Measurements from ENCODE around the gene CTNS. TPM values are rescaled to one million over a fixed set of nuclear protein-coding genes. Genes with fewer than 3 reads are reported as not detected.

The CTNS gene
- total and polyA plus RNA-seq, 2 of the 13 experiments (the other 11 are each of a cell fraction or from before 2014, with no cell fraction given) = 9.5 to 13.7 TPM

DNA sequence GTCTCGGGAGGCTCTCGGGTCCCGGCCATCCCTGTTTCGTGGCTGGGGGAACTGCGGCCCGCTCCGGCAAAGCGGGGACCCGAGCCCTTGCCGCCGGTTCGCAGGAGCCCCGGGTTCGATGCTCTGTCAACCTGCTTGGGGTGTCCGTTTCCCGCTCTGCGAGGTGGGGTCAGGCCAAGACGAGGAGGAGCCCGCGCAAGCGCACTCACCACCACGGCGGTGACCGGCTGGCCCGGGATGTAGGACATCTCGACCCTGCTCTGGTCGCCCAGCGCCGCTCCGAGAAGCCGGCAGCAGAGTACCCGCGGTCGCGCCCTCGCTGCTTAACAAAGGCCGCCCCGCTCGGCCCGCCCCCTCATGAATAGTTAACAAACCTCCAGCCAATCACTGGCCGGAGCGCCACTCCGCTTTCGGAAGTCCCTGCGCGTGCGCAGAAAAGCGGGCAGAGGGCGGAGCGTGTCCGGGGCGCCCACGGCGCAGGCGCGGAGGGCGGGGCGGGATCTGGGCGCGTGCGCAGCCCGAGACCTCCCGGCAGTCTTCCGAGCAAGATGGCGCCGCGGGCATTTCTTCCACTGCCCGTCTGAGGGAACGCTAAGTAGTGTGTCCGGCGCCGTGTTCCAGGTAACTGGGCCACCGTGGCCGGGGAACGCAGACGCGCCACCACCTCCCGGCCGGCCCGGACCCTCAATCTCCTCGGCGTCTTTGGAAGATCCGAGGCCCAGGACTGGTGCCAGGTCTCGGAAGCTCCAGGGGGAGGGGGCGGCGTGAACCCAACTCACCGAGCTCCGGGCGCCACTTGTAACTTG lies 31.9 kb downstream of the CTNS start, which contains the start of the genes EMC6 and TAX1BP3 (continued):
- TF ChIP-seq ZNF75D (CRISPR knock-in tag; IDR thresholded peaks at IDR 0.05; ENCODE audit: borderline replicate concordance) = no peak
- TF ChIP-seq, protein P1, sequence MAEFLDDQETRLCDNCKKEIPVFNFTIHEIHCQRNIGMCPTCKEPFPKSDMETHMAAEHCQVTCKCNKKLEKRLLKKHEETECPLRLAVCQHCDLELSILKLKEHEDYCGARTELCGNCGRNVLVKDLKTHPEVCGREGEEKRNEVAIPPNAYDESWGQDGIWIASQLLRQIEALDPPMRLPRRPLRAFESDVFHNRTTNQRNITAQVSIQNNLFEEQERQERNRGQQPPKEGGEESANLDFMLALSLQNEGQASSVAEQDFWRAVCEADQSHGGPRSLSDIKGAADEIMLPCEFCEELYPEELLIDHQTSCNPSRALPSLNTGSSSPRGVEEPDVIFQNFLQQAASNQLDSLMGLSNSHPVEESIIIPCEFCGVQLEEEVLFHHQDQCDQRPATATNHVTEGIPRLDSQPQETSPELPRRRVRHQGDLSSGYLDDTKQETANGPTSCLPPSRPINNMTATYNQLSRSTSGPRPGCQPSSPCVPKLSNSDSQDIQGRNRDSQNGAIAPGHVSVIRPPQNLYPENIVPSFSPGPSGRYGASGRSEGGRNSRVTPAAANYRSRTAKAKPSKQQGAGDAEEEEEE (CRISPR knock-in tag; IDR thresholded peaks at IDR 0.05; ENCODE audit: borderline replicate concordance) = peak; percentile 53; the same call in 1 of the 2 replicates
- TF ChIP-seq, protein P2, sequence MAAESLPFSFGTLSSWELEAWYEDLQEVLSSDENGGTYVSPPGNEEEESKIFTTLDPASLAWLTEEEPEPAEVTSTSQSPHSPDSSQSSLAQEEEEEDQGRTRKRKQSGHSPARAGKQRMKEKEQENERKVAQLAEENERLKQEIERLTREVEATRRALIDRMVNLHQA (CRISPR knock-in tag; IDR thresholded peaks at IDR 0.05) = no peak
- TF ChIP-seq, protein P3, sequence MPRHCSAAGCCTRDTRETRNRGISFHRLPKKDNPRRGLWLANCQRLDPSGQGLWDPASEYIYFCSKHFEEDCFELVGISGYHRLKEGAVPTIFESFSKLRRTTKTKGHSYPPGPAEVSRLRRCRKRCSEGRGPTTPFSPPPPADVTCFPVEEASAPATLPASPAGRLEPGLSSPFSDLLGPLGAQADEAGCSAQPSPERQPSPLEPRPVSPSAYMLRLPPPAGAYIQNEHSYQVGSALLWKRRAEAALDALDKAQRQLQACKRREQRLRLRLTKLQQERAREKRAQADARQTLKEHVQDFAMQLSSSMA (CRISPR knock-in tag; IDR thresholded peaks at IDR 0.05) = no peak
- TF ChIP-seq ZNF557 (CRISPR knock-in tag; IDR thresholded peaks at IDR 0.05) = peak; percentile 45; the same call in 1 of the 2 replicates
- TF ChIP-seq, protein P4, sequence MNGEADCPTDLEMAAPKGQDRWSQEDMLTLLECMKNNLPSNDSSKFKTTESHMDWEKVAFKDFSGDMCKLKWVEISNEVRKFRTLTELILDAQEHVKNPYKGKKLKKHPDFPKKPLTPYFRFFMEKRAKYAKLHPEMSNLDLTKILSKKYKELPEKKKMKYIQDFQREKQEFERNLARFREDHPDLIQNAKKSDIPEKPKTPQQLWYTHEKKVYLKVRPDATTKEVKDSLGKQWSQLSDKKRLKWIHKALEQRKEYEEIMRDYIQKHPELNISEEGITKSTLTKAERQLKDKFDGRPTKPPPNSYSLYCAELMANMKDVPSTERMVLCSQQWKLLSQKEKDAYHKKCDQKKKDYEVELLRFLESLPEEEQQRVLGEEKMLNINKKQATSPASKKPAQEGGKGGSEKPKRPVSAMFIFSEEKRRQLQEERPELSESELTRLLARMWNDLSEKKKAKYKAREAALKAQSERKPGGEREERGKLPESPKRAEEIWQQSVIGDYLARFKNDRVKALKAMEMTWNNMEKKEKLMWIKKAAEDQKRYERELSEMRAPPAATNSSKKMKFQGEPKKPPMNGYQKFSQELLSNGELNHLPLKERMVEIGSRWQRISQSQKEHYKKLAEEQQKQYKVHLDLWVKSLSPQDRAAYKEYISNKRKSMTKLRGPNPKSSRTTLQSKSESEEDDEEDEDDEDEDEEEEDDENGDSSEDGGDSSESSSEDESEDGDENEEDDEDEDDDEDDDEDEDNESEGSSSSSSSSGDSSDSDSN (CRISPR knock-in tag; IDR thresholded peaks at IDR 0.05) = peak; percentile 83
- peak; percentile 81; the same call in 1 of the 2 replicates for TF ChIP-seq POLR2AphosphoS2 (IDR thresholded peaks at IDR 0.05; ENCODE audit: low read depth, low read length)
- TF ChIP-seq, protein P5, sequence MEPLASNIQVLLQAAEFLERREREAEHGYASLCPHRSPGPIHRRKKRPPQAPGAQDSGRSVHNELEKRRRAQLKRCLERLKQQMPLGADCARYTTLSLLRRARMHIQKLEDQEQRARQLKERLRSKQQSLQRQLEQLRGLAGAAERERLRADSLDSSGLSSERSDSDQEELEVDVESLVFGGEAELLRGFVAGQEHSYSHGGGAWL (CRISPR knock-in tag; IDR thresholded peaks at IDR 0.05) = peak; percentile 13; the same call in 1 of the 2 replicates
- TF ChIP-seq SETDB1 (CRISPR knock-in tag; IDR thresholded peaks at IDR 0.05; ENCODE audit: borderline replicate concordance) = no peak
- TF ChIP-seq, protein P6, sequence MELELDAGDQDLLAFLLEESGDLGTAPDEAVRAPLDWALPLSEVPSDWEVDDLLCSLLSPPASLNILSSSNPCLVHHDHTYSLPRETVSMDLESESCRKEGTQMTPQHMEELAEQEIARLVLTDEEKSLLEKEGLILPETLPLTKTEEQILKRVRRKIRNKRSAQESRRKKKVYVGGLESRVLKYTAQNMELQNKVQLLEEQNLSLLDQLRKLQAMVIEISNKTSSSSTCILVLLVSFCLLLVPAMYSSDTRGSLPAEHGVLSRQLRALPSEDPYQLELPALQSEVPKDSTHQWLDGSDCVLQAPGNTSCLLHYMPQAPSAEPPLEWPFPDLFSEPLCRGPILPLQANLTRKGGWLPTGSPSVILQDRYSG (CRISPR knock-in tag; IDR thresholded peaks at IDR 0.05) = peak; percentile 81
- TF ChIP-seq AHR (CRISPR knock-in tag; IDR thresholded peaks at IDR 0.05) = 0 out of 2 replicates have a peak, but pooled peaks have one; percentile 30
- peak; percentile 55; the same call in 1 of the 2 replicates for TF ChIP-seq SIN3A (IDR thresholded peaks at IDR 0.05; ENCODE audit: borderline replicate concordance, low read depth, low read length)
- TF ChIP-seq ZNF234 (CRISPR knock-in tag; conservative IDR thresholded peaks at IDR 0.05) = peak; percentile 84; the same call in 1 of the 2 replicates
- no peak for TF ChIP-seq SP1 (IDR thresholded peaks at IDR 0.05)
- peak; percentile 49; the same call in 1 of the 2 replicates for TF ChIP-seq SP1 (CRISPR knock-in tag; IDR thresholded peaks at IDR 0.05)
- TF ChIP-seq ZNF232 (CRISPR knock-in tag; IDR thresholded peaks at IDR 0.05; ENCODE audit: borderline replicate concordance) = peak; percentile 2; the same call in 1 of the 2 replicates
- no peak for TF ChIP-seq TBL1XR1 (IDR thresholded peaks at IDR 0.05; ENCODE audit: borderline replicate concordance, low read length, partially characterized antibody)
- 0 out of 2 replicates have a peak, but pooled peaks have one; percentile 29 for TF ChIP-seq MED13 (CRISPR knock-in tag; IDR thresholded peaks at IDR 0.05)
- 0 out of 2 replicates have a peak, but pooled peaks have one; percentile 13 for TF ChIP-seq ETV6 (CRISPR knock-in tag; conservative IDR thresholded peaks at IDR 0.05)
- peak; percentile 74 for TF ChIP-seq ASH2L (IDR thresholded peaks at IDR 0.05; ENCODE audit: insufficient read length, low read depth, low read length)
- TF ChIP-seq TMF1 (CRISPR knock-in tag; IDR thresholded peaks at IDR 0.05; ENCODE audit: low read depth) = no peak
- peak; percentile 58; the same call in 1 of the 2 replicates for TF ChIP-seq ZBTB42 (CRISPR knock-in tag; IDR thresholded peaks at IDR 0.05)

Measured in HepG2 (cell line).